Adrenal gland (tissue), 5 donors: ENCODE measurements around the gene NXPH1.

Source experiments
- POLR2A ChIP-seq, 2 donors: fragments of 450-650 bp; IDR thresholded peaks; one replicate each; pipeline ENCODE4 v1.6.1; 2017; ENCODE audit warnings: antibody characterized with exemption in 2 of 2, mild to moderate bottlenecking in 2 of 2, moderate library complexity in 1 of 2
- TF ChIP-seq, protein P1 (sequence below), 6 experiments: fragments of 450-650 bp in 4 of 6; fragments of 200-600 bp in 2 of 6; sonication (generic) in 1 of 6; IDR thresholded peaks; 1 replicate in 5 of 6; 2 replicates in 1 of 6; pipeline versions ENCODE4 v1.5.1 to v1.8.0; 2016 to 2021; ENCODE audit warnings: antibody characterized with exemption in 6 of 6, mild to moderate bottlenecking in 2 of 6, moderate library complexity in 1 of 6
- donor health status: DM: no; HTN: no; CAD: no.

GRCh38 chr7:8620169-8620568, 186.8 kb downstream of the NXPH1 start:
- TF ChIP-seq, protein P1, sequence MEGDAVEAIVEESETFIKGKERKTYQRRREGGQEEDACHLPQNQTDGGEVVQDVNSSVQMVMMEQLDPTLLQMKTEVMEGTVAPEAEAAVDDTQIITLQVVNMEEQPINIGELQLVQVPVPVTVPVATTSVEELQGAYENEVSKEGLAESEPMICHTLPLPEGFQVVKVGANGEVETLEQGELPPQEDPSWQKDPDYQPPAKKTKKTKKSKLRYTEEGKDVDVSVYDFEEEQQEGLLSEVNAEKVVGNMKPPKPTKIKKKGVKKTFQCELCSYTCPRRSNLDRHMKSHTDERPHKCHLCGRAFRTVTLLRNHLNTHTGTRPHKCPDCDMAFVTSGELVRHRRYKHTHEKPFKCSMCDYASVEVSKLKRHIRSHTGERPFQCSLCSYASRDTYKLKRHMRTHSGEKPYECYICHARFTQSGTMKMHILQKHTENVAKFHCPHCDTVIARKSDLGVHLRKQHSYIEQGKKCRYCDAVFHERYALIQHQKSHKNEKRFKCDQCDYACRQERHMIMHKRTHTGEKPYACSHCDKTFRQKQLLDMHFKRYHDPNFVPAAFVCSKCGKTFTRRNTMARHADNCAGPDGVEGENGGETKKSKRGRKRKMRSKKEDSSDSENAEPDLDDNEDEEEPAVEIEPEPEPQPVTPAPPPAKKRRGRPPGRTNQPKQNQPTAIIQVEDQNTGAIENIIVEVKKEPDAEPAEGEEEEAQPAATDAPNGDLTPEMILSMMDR (IDR thresholded peaks at IDR 0.05), result no peak
- TF ChIP-seq POLR2A (IDR thresholded peaks at IDR 0.05), result no peak
